Left ventricle myocardium inferior (tissue), 1 donor: ENCODE results near the gene GMNN. TPM values are rescaled to one million over a fixed set of nuclear protein-coding genes. Genes with fewer than 3 reads are reported as not detected.
"Not testable (repeated sequence)": the region's sequence is repeated elsewhere in the genome, so short reads cannot be mapped to it uniquely, and the experiment has no call there.

Experiments
- DNase-seq: peaks from one replicate; pipeline ENCODE4 v3.0.0-alpha.2; 2020
- H3K27ac ChIP-seq: fragments of 200-600 bp; replicated peaks from 2 replicates; pipeline ENCODE4 v1.8.0; 2021
- H3K27me3 ChIP-seq: fragments of 200-600 bp; 2 replicates; pipeline ENCODE4 v1.8.0; 2021; ENCODE audit warnings: low read depth
- H3K36me3 ChIP-seq: fragments of 200-600 bp; 2 replicates; pipeline ENCODE4 v1.8.0; 2021
- H3K4me1 ChIP-seq: fragments of 200-600 bp; 2 replicates; pipeline ENCODE4 v1.8.0; 2021
- H3K4me3 ChIP-seq: fragments of 200-600 bp; 2 replicates; pipeline ENCODE4 v1.8.0; 2021; ENCODE audit warnings: mild to moderate bottlenecking, moderate library complexity
- H3K9me3 ChIP-seq: fragments of 200-600 bp; replicated peaks from 2 replicates; pipeline ENCODE4 v1.8.0; 2021
- intact Hi-C: fragments of 100-400 bp; cut with micrococcal nuclease; formaldehyde crosslinking; loops from one replicate; pipeline ENCODE4 v1.11.0; 2022
- long read RNA-seq: library from polyadenylated mRNA; unstranded; transcript quantifications from one replicate; pipeline ENCODE4 v2.0.0, GENCODE V29; 2021
- total RNA-seq: library from RNA; stranded (reverse); fragmentation: NEBNext Ultra II Directional; extraction: Animal tissue kit (Norgen Biotek cat#: 25700); gene quantifications from one replicate; pipeline ENCODE4 v1.2.1, GENCODE V29; 2021
- TF ChIP-seq, protein P1 (sequence below): fragments of 200-600 bp; IDR thresholded peaks from 2 replicates; pipeline ENCODE4 v1.8.0; 2021; ENCODE audit warnings: antibody characterized with exemption, mild to moderate bottlenecking, borderline replicate concordance
- donor health status: DM: no; HTN: yes; CAD: no; lungs with severe emphysema.

GMNN gene
- 8.1 TPM for total RNA-seq
- long read RNA-seq, partial matches to known transcripts = 0 of 7 reads
- long read RNA-seq, other reads (novel, unspliced or antisense) = 1 of 7 reads

- Histone ChIP-seq H3K36me3 (no peaks in the 10 kb centered on the region), H3K9me3 (no peaks in the 10 kb centered on the region), H3K4me1 (peaks cover 35% of the 10 kb centered on the region), H3K4me3 (peak within 1 kb of the TSS; percentile 88), H3K27me3 (no peaks in the 10 kb centered on the region), H3K27ac (peak within 1 kb of the TSS; percentile 95)
- TF ChIP-seq, protein P1, sequence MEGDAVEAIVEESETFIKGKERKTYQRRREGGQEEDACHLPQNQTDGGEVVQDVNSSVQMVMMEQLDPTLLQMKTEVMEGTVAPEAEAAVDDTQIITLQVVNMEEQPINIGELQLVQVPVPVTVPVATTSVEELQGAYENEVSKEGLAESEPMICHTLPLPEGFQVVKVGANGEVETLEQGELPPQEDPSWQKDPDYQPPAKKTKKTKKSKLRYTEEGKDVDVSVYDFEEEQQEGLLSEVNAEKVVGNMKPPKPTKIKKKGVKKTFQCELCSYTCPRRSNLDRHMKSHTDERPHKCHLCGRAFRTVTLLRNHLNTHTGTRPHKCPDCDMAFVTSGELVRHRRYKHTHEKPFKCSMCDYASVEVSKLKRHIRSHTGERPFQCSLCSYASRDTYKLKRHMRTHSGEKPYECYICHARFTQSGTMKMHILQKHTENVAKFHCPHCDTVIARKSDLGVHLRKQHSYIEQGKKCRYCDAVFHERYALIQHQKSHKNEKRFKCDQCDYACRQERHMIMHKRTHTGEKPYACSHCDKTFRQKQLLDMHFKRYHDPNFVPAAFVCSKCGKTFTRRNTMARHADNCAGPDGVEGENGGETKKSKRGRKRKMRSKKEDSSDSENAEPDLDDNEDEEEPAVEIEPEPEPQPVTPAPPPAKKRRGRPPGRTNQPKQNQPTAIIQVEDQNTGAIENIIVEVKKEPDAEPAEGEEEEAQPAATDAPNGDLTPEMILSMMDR = no peak
- intact Hi-C loops = no loop called here
- DNase-seq = peak; percentile 99
Measured at GRCh38 chr6:24774696-24775519, at the start of gene GMNN. TSS of gene GMNN (plus strand) at chr6:24774937. CDS start at chr6:24777247, 2,310 bp downstream.

DNA sequence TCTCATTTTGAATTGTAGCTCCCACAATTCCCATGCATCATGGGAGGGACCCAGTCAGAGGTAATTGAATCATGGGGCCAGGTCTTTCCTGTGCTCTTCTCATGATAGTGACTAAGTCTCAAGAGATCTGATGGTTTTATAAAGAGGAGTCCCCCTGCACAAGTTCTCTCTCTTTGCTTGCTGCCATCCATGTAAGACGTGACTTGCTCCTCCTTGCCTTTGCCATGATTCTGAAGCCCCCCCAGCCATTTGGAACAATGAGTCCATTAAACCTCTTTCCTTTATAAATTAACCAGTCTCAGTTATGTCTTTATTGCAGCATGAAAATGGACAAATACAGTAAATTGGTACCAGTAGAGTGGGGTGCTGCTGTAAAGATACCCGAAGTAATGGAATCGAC lies 44.1 kb upstream of the GMNN start:
- DNase-seq, intact Hi-C loops: not testable (repeated sequence)

GRCh38 chr6:24731456-24732134 lies 43.1 kb upstream of the GMNN start:
- not testable (repeated sequence) for H3K27me3 ChIP-seq

More for the DNA sequence above, 44.1 kb upstream of the GMNN start:
- H3K36me3 ChIP-seq, H3K4me1 ChIP-seq, H3K4me3 ChIP-seq, H3K27ac ChIP-seq, H3K27me3 ChIP-seq: not testable (repeated sequence)
- H3K9me3 ChIP-seq = peaks cover 11% of the 10 kb centered on the region

DNA sequence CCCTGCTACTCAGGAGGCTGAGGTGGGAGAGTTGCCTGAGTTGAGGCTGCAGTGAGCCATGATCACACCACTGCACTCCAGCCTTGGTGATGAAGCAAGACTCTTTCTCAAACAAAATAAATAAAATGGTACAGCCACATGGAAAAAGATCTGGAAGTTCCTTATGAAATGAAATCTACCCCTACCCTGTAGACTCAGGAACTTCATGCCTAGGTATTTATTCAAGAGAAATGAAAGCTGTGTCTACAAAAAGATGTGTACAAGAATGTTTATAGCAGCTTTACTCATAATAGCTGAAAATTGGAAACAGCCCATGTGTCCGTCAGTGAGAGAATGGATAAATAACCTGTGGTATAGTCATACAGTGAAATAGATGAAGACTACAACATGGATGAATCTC lies 40.6 kb upstream of the GMNN start:
- H3K27me3 ChIP-seq = no peaks in the 10 kb centered on the region
- H3K27ac ChIP-seq = no peak overlapping the region
- peaks cover 11% of the 10 kb centered on the region for H3K9me3 ChIP-seq
- H3K36me3 ChIP-seq = no peaks in the 10 kb centered on the region
- intact Hi-C loops = no loop called here
- TF ChIP-seq, protein P1 = no peak
- no peaks in the 10 kb centered on the region for H3K4me1 ChIP-seq
- H3K4me3 ChIP-seq = no peak overlapping the region
- no peak for DNase-seq

More at GRCh38 chr6:24731456-24732134, 43.1 kb upstream of the GMNN start:
- H3K27ac ChIP-seq, intact Hi-C loops, DNase-seq, H3K36me3 ChIP-seq, H3K4me1 ChIP-seq, H3K4me3 ChIP-seq: not testable (repeated sequence)
- peaks cover 11% of the 10 kb centered on the region for H3K9me3 ChIP-seq

- H3K36me3 ChIP-seq, H3K4me3 ChIP-seq, intact Hi-C loops, H3K27me3 ChIP-seq, H3K4me1 ChIP-seq, DNase-seq, H3K27ac ChIP-seq: not testable (repeated sequence)
- H3K9me3 ChIP-seq = peaks cover 11% of the 10 kb centered on the region
Measured at GRCh38 chr6:24734710-24735109, 40.0 kb upstream of the GMNN start.

DNA sequence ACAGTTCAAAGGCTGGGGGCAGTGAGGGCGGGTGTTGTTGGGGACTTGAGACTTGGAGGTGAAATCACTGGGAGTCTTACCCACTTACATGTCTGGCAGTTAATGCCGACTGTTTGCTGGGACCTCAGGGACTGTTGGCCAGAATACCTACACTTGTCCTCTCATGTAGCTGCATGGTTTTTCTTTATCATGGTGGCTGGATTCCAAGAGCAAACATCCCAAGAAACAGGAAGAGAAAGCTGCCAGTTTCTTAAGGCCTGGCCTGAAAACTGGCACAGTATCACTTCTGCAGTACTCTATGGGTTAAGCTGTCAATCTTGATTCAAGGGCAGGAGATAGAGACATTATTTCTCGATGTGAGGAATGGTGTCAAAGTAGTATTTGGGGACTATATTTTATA lies 36.0 kb upstream of the GMNN start:
- intact Hi-C loops = no loop called here
- Histone ChIP-seq H3K36me3 (no peaks in the 10 kb centered on the region), H3K4me1 (no peaks in the 10 kb centered on the region), H3K27me3 (no peaks in the 10 kb centered on the region), H3K9me3 (no peaks in the 10 kb centered on the region), H3K4me3 (no peak overlapping the region), H3K27ac (no peak overlapping the region)
- TF ChIP-seq, protein P1 = no peak
- no peak for DNase-seq

- intact Hi-C loops = no loop called here
- Histone ChIP-seq H3K36me3 (no peaks in the 10 kb centered on the region), H3K9me3 (no peaks in the 10 kb centered on the region), H3K27ac (no peak overlapping the region), H3K4me1 (no peaks in the 10 kb centered on the region), H3K4me3 (no peak overlapping the region), H3K27me3 (no peaks in the 10 kb centered on the region)
- TF ChIP-seq, protein P1 = no peak
- DNase-seq = no peak
Measured at GRCh38 chr6:24740861-24741260, 33.9 kb upstream of the GMNN start.
